HCT116 (cell line): ENCODE results near the gene MAPKAPK3. TPM values are rescaled to one million over a fixed set of nuclear protein-coding genes. Genes with fewer than 3 reads are reported as not detected.
A peak's percentile ranks its signal among the peaks of the same experiment; 100 is the strongest.

Source experiments
- ATAC-seq: fragments of 200-7000 bp; cut with Tn5 transposase; 2 replicates; pipeline ENCODE4 v1.9.1; 2020; ENCODE audit warnings: mild to moderate bottlenecking, moderate library complexity
- BruUV-seq: library from RNA; stranded (reverse); fragments of 400-500 nt; replicated peaks from 2 replicates; lab custom pipeline; 2021; lab: Mats Ljungman, UMichigan
- CTCF ChIA-PET: fragments of 300-600 bp; sonication (Branson Sonifier 250); formaldehyde crosslinking; loops from one replicate; lab custom pipeline; 2021; ENCODE audit warnings: antibody characterized with exemption; lab: Charles Lee
- POLR2A ChIA-PET: fragments of 300-600, 350-600 bp; sonication (Branson Sonifier 250); formaldehyde crosslinking; loops from one replicate; lab custom pipeline; 2021; ENCODE audit warnings: antibody characterized with exemption; lab: Charles Lee
- RAD21 ChIA-PET, 2 experiments: fragments of 300-600 bp; sonication (Branson Sonifier 250); formaldehyde crosslinking; loops; one replicate each; lab custom pipeline; 2023; ENCODE audit warnings: low total read pairs in 2 of 2; ENCODE audit not compliant: uncharacterized antibody in 2 of 2, unreplicated experiment in 2 of 2, low non-redundant PET in 1 of 2; lab: Charles Lee
- DNase-seq: peaks from one replicate; pipeline ENCODE4 v3.0.0-alpha.2; 2010; ENCODE audit warnings: low read depth, low spot score
- H2AFZ ChIP-seq: fragments of 200-600 bp; shearing (Covaris generic), sonication (generic); 2 replicates; pipeline ENCODE4 v1.6.1; 2017; ENCODE audit warnings: low read depth, mixed run types, mixed read lengths, antibody characterized with exemption, low read length; ENCODE audit not compliant: poor library complexity, severe bottlenecking
- H3K27ac ChIP-seq: 2 replicates; pipeline ENCODE4 v1.5.1; 2012; ENCODE audit warnings: low read depth, low read length
- H3K27me3 ChIP-seq: fragments of 200-600 bp; sonication (generic); 2 replicates; pipeline ENCODE4 v1.6.1; 2016; ENCODE audit warnings: mixed run types, low read length, mixed read lengths; ENCODE audit not compliant: insufficient read depth
- H3K36me3 ChIP-seq, 2 experiments: fragments of 200-500 bp in 1 of 2; fragments of 200-600 bp in 1 of 2; sonication (Bioruptor generic) in 1 of 2; sonication (generic) in 1 of 2; 2 replicates each; pipeline versions ENCODE4 v1.5.1 to v1.6.1; 2014 to 2016; ENCODE audit warnings: low read length in 2 of 2, inconsistent platforms in 1 of 2, mixed read lengths in 1 of 2, mixed run types in 1 of 2; ENCODE audit not compliant: insufficient read depth in 2 of 2, control insufficient read depth in 1 of 2
- H3K4me1 ChIP-seq, 2 experiments: fragments of 200-600 bp in 1 of 2; sonication (generic) in 1 of 2; 2 replicates each; pipeline versions ENCODE4 v1.5.1 to v1.6.1; 2012 to 2017; ENCODE audit warnings: low read length in 2 of 2, inconsistent platforms in 1 of 2, mild to moderate bottlenecking in 1 of 2, mixed read lengths in 1 of 2, mixed run types in 1 of 2, moderate library complexity in 1 of 2; ENCODE audit not compliant: insufficient read depth in 2 of 2, control insufficient read depth in 1 of 2
- H3K4me2 ChIP-seq: fragments of 200-600 bp; sonication (generic); 2 replicates; pipeline ENCODE4 v1.6.1; 2017; ENCODE audit warnings: mixed run types, low read length, mixed read lengths
- H3K4me3 ChIP-seq, 2 experiments: fragments of 200-600 bp in 1 of 2; sonication (generic) in 1 of 2; replicated peaks in 1 of 2; 2 replicates each; pipeline ENCODE4 v1.5.1; 2011 to 2016; ENCODE audit warnings: low read length in 2 of 2, control low read depth in 1 of 2, low read depth in 1 of 2, mild to moderate bottlenecking in 1 of 2, mixed read lengths in 1 of 2, mixed run types in 1 of 2
- H3K79me2 ChIP-seq: fragments of 200-600 bp; sonication (generic); 2 replicates; pipeline ENCODE4 v1.6.1; 2017; ENCODE audit warnings: mild to moderate bottlenecking, mixed run types, low read length, moderate library complexity, mixed read lengths; ENCODE audit not compliant: insufficient read depth
- H3K9ac ChIP-seq: fragments of 200-600 bp; sonication (generic); 2 replicates; pipeline ENCODE4 v1.6.1; 2016; ENCODE audit warnings: low read length, mixed read lengths
- H3K9me2 ChIP-seq: fragments of 200-600 bp; sonication (generic), shearing (Covaris generic); 2 replicates; pipeline ENCODE4 v1.6.1; 2017; ENCODE audit warnings: mixed run types, mild to moderate bottlenecking, moderate library complexity; ENCODE audit not compliant: insufficient read depth
- H3K9me3 ChIP-seq, 2 experiments: fragments of 200-500 bp in 1 of 2; fragments of 200-600 bp in 1 of 2; sonication (Bioruptor generic) in 1 of 2; sonication (generic) in 1 of 2; 2 replicates each; pipeline ENCODE4 v1.6.1; 2014 to 2017; ENCODE audit warnings: low read length in 2 of 2, mixed read lengths in 2 of 2, inconsistent platforms in 1 of 2, low read depth in 1 of 2, mild to moderate bottlenecking in 1 of 2, mixed run types in 1 of 2, moderate library complexity in 1 of 2; ENCODE audit not compliant: control insufficient read depth in 1 of 2, insufficient read depth in 1 of 2
- H4K20me1 ChIP-seq: fragments of 200-600 bp; sonication (generic), shearing (Covaris generic); 2 replicates; pipeline ENCODE4 v1.6.1; 2017; ENCODE audit warnings: mixed run types, mild to moderate bottlenecking, moderate library complexity; ENCODE audit not compliant: insufficient read depth
- EGR1 ChIP-seq: IDR thresholded peaks from 2 replicates; pipeline ENCODE4 v1.6.1; 2012; ENCODE audit warnings: low read depth
- ELF1 ChIP-seq: IDR thresholded peaks from 2 replicates; pipeline ENCODE4 v1.6.1; 2012; ENCODE audit warnings: low read depth, borderline replicate concordance
- EZH2phosphoT487 ChIP-seq: fragments of 200-600 bp; IDR thresholded peaks from 2 replicates; pipeline ENCODE4 v1.6.1; 2018; ENCODE audit warnings: antibody characterized with exemption, borderline replicate concordance
- POLR2AphosphoS5 ChIP-seq: IDR thresholded peaks from 2 replicates; pipeline ENCODE4 v1.6.1; 2011; ENCODE audit warnings: mild to moderate bottlenecking, low read depth, low read length, moderate library complexity
- RAD21 ChIP-seq: IDR thresholded peaks from 2 replicates; pipeline ENCODE4 v1.6.1; 2012; ENCODE audit warnings: low read depth, mild to moderate bottlenecking
- SP1 ChIP-seq: IDR thresholded peaks from 2 replicates; pipeline ENCODE4 v1.6.1; 2012; ENCODE audit warnings: low read depth
- SRF ChIP-seq: IDR thresholded peaks from 2 replicates; pipeline ENCODE4 v1.6.1; 2012; ENCODE audit warnings: low read depth
- intact Hi-C: fragments of 100-400 bp; cut with micrococcal nuclease; formaldehyde crosslinking; loops from 2 replicates; pipeline ENCODE4 v1.10.0; 2022
- total RNA-seq: library from RNA; stranded (reverse); gene quantifications from one replicate; pipeline ENCODE4 v1.2.1, GENCODE V29; 2021; ENCODE audit not compliant: unreplicated experiment
- TF ChIP-seq, protein P1 (sequence below), 3 experiments: fragments of 200-600 bp in 1 of 3; sonication (generic) in 1 of 3; IDR thresholded peaks in 2 of 3; conservative IDR thresholded peaks in 1 of 3; 2 replicates each; pipeline ENCODE4 v1.5.1; 2012 to 2017; ENCODE audit warnings: low read depth in 2 of 3, low read length in 2 of 3, antibody characterized with exemption in 1 of 3, borderline replicate concordance in 1 of 3, control low read depth in 1 of 3, mild to moderate bottlenecking in 1 of 3, mixed read lengths in 1 of 3, mixed run types in 1 of 3, moderate library complexity in 1 of 3; ENCODE audit not compliant: insufficient read depth in 1 of 3

MAPKAPK3 gene
- total RNA-seq, 1 experiment from 2014 or later: 87.3 TPM

DNA sequence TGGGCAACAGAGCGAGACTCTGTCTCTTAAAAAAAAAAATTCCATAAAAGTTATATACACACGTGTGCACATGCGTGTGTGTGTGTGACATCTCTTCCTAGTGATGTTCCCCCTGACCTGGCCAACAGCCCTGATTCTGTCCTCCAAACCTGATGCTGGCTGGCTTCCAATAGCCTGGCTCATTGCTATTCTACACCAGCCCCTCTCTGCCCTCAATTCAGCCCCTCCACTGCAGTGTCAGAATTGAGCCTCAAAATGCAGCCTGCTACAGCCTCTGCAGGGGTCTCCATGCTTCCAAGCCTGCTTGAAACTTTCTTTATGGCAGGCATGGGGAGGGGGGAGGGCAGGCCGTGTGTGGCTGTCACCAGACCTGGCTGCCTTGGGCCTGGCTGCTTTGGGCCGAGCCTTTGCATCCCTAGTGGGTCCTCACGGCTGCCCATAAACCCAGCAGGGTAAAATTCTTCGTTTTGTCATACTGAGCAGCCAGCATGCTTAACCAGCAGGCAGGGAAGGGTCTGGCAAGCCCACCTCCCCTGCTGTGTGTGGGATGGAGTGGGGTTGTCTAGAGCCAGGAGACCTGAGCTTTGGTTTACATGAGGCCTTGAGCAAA, 35.1 kb downstream of the MAPKAPK3 start:
- 0 out of 2 replicates have a peak, but pooled peaks have one; percentile 1 for ATAC-seq
- BruUV-seq: no TSS peak
- ChIA-PET POLR2A (interaction anchor here (1.0 to 1.6 kb wide), 5 partner anchors 8 to 36 kb away, joined by 3 to 8 read pairs (median 4); partner anchors contain the start of gene MAPKAPK3), RAD21 (interaction anchor here (1.3 to 2.0 kb wide), 6 partner anchors 11 to 36 kb away, joined by 3 to 40 read pairs (median 10); partner anchors contain the start of gene MAPKAPK3 (in 2 of the 2)), CTCF (interaction anchor here (1.1 to 4.9 kb wide), 9 partner anchors 14 to 83 kb away, joined by 3 to 83 read pairs (median 6); partner anchors contain the start of genes CISH and MAPKAPK3)
- Histone ChIP-seq H3K36me3 (peaks cover 0 to 2% of the 10 kb centered on the region in 2 experiments; a peak in 2 of 4 replicates), H3K4me2 (no peak overlapping the region), H3K9ac (no peak overlapping the region), H3K9me3 (no peaks in the 10 kb centered on the region), H3K27ac (no peak overlapping the region), H3K9me2 (no peaks in the 10 kb centered on the region), H4K20me1 (no peaks in the 10 kb centered on the region), H2AFZ (no peak overlapping the region), H3K4me1 (peaks cover 5 to 23% of the 10 kb centered on the region in 2 experiments), H3K79me2 (no peaks in the 10 kb centered on the region), H3K27me3 (no peaks in the 10 kb centered on the region), H3K4me3 (no peak overlapping the region)
- DNase-seq: no peak
- TF ChIP-seq EZH2phosphoT487 (no peak), RAD21 (no peak), SP1 (no peak), ELF1 (no peak), EGR1 (no peak), POLR2AphosphoS5 (no peak), SRF (no peak)
- TF ChIP-seq, protein P1, sequence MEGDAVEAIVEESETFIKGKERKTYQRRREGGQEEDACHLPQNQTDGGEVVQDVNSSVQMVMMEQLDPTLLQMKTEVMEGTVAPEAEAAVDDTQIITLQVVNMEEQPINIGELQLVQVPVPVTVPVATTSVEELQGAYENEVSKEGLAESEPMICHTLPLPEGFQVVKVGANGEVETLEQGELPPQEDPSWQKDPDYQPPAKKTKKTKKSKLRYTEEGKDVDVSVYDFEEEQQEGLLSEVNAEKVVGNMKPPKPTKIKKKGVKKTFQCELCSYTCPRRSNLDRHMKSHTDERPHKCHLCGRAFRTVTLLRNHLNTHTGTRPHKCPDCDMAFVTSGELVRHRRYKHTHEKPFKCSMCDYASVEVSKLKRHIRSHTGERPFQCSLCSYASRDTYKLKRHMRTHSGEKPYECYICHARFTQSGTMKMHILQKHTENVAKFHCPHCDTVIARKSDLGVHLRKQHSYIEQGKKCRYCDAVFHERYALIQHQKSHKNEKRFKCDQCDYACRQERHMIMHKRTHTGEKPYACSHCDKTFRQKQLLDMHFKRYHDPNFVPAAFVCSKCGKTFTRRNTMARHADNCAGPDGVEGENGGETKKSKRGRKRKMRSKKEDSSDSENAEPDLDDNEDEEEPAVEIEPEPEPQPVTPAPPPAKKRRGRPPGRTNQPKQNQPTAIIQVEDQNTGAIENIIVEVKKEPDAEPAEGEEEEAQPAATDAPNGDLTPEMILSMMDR (IDR thresholded peaks at IDR 0.05 in 2 of 3, conservative IDR thresholded peaks at IDR 0.05 in 1 of 3; ENCODE audit: borderline replicate concordance in 1 of 3, insufficient read depth in 1 of 3, low read depth in 2 of 3, low read length in 2 of 3): no peak
- intact Hi-C loops: loop anchor here (1.0 kb wide), 1 partner anchor 36 kb away; no protein-coding TSS in a partner anchor
